WTC11 (cell line): ENCODE measurements around the gene GPN3. TPM values are rescaled to one million over a fixed set of nuclear protein-coding genes. Genes with fewer than 3 reads are reported as not detected.
"Not testable (repeated sequence)": the region's sequence is repeated elsewhere in the genome, so short reads cannot be mapped to it uniquely, and the experiment has no call there.

Experiments used
- ATAC-seq: fragments of 200-7000 bp; cut with Tn5 transposase; 2 replicates; pipeline ENCODE4 v1.10.0; 2021; ENCODE audit warnings: mild to moderate bottlenecking, moderate library complexity
- CTCF ChIA-PET: fragments of 300-600 bp; sonication (Branson Sonifier 250); formaldehyde crosslinking; loops from one replicate; lab custom pipeline; 2021; ENCODE audit warnings: antibody characterized with exemption; lab: Charles Lee
- POLR2A ChIA-PET: fragments of 350-600 bp; sonication (Branson Sonifier 250); formaldehyde crosslinking; loops from one replicate; lab custom pipeline; 2021; ENCODE audit warnings: antibody characterized with exemption; lab: Charles Lee
- DNase-seq: peaks from one replicate; pipeline ENCODE4 v3.0.0; 2021; ENCODE audit warnings: low spot score
- H3K27ac Mint-ChIP-seq: 2 replicates; pipeline ENCODE4 v1.8.0; 2021; ENCODE audit warnings: mixed read lengths
- H3K27me3 Mint-ChIP-seq: 2 replicates; pipeline ENCODE4 v1.8.0; 2021; ENCODE audit warnings: low read depth, mild to moderate bottlenecking, moderate library complexity, mixed read lengths
- H3K36me3 Mint-ChIP-seq: 2 replicates; pipeline ENCODE4 v1.8.0; 2021; ENCODE audit warnings: mixed read lengths
- H3K4me1 Mint-ChIP-seq: 2 replicates; pipeline ENCODE4 v1.8.0; 2022; ENCODE audit warnings: mixed read lengths
- H3K4me3 Mint-ChIP-seq: 2 replicates; pipeline ENCODE4 v1.8.0; 2021; ENCODE audit warnings: mild to moderate bottlenecking, moderate library complexity, mixed read lengths
- H3K9me3 Mint-ChIP-seq: 2 replicates; pipeline ENCODE4 v1.8.0; 2021; ENCODE audit warnings: mixed read lengths
- CBFB ChIP-seq: sonication (generic); formaldehyde crosslinking; IDR thresholded peaks from 2 replicates; pipeline ENCODE4 v1.8.1; 2022; ENCODE audit warnings: mild to moderate bottlenecking, low read depth, missing genetic modification reagents
- CDX4 ChIP-seq: fragments of 250-450 bp; sonication (Bioruptor Pico); IDR thresholded peaks from 2 replicates; pipeline ENCODE4 v1.9.0; 2021; ENCODE audit warnings: moderate library complexity, mild to moderate bottlenecking, inconsistent platforms, borderline replicate concordance
- CREB1 ChIP-seq: sonication (generic); formaldehyde crosslinking; IDR thresholded peaks from 2 replicates; pipeline ENCODE4 v1.8.0; 2023; ENCODE audit warnings: mild to moderate bottlenecking, missing genetic modification reagents
- EMX1 ChIP-seq: fragments of 250-450 bp; sonication (Bioruptor Pico); IDR thresholded peaks from 2 replicates; pipeline ENCODE4 v1.8.0; 2021; ENCODE audit warnings: mild to moderate bottlenecking
- FOXK1 ChIP-seq: sonication (generic); formaldehyde crosslinking; IDR thresholded peaks from 2 replicates; pipeline ENCODE4 v1.8.0; 2022; ENCODE audit warnings: mild to moderate bottlenecking, moderate library complexity, missing genetic modification reagents
- GABPB1 ChIP-seq: sonication (generic); formaldehyde crosslinking; IDR thresholded peaks from 2 replicates; pipeline ENCODE4 v1.8.1; 2023; ENCODE audit warnings: mild to moderate bottlenecking, missing genetic modification reagents
- MLX ChIP-seq: sonication (generic); formaldehyde crosslinking; IDR thresholded peaks from 2 replicates; pipeline ENCODE4 v1.8.1; 2023; ENCODE audit warnings: mild to moderate bottlenecking, missing genetic modification reagents, moderate library complexity
- SMAD4 ChIP-seq: sonication (generic); formaldehyde crosslinking; IDR thresholded peaks from 2 replicates; pipeline ENCODE4 v1.8.0; 2022; ENCODE audit warnings: mild to moderate bottlenecking, missing genetic modification reagents
- ZBTB21 ChIP-seq: sonication (generic); formaldehyde crosslinking; IDR thresholded peaks from 2 replicates; pipeline ENCODE4 v1.8.1; 2023; ENCODE audit warnings: mild to moderate bottlenecking, missing genetic modification reagents, borderline replicate concordance
- ZNF121 ChIP-seq: sonication (generic); formaldehyde crosslinking; IDR thresholded peaks from 2 replicates; pipeline ENCODE4 v1.8.0; 2023; ENCODE audit warnings: missing genetic modification reagents
- ZNF281 ChIP-seq: sonication (generic); formaldehyde crosslinking; IDR thresholded peaks from 2 replicates; pipeline ENCODE4 v1.8.0; 2023; ENCODE audit warnings: mild to moderate bottlenecking, missing genetic modification reagents
- total RNA-seq: library from RNA; stranded (reverse); gene quantifications from 3 replicates; pipeline ENCODE4 v1.2.3, GENCODE V29; 2021
- TF ChIP-seq, protein P1 (sequence below): sonication (generic); formaldehyde crosslinking; IDR thresholded peaks from 2 replicates; pipeline ENCODE4 v1.8.1; 2022; ENCODE audit warnings: mild to moderate bottlenecking, moderate library complexity, missing genetic modification reagents
- TF ChIP-seq, protein P2 (sequence below): sonication (generic); formaldehyde crosslinking; IDR thresholded peaks from 2 replicates; pipeline ENCODE4 v1.8.0; 2023; ENCODE audit warnings: missing genetic modification reagents, mild to moderate bottlenecking, borderline replicate concordance
- TF ChIP-seq, protein P3 (sequence below): sonication (generic); formaldehyde crosslinking; IDR thresholded peaks from 2 replicates; pipeline ENCODE4 v1.8.0; 2022; ENCODE audit warnings: mild to moderate bottlenecking, missing genetic modification reagents

The GPN3 gene
- total RNA-seq, 1 experiment from 2014 or later = 46.4 TPM

DNA sequence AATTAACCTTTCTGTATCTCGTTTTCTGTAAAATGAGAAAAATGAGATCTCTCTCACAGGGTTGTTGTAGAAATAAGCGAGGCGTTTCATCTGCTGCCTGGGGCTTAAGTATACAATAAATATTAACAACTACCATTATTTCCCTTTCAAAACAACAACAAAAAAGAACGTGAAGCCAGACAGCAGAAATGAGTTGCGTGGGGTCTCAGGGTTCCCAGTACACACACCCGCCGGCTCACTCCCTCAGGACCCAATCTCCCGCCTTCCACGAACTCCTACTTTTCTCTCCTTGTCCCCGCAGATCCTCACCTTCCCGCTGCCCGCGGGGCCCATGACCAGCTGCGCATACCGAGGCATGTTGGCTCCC lies 227 bp downstream of the GPN3 start (continued):
- TF ChIP-seq SMAD4 (CRISPR knock-in tag) = no peak

DNA sequence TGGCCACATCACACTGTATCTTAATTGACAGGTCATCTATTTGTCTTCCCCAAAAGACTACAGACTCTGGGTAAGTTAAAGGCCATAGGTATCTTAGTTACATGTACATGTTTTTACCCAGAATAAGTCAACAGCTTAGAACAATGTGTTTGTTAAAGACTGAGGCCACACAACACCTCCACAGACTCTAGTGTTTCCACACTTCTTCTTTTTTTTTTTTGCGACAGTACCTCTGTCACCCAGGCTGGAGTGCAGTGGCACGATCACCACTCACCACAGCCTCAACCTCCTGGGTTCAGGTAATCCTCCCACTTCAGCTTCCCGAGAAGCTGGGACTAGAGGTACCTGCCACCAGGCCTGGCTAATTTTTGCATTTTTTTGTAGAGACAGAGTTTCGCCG lies 1.3 kb downstream of the GPN3 start:
- H3K27me3 Mint-ChIP-seq = no peaks in the 10 kb centered on the region
- ATAC-seq = no peak
- no peaks in the 10 kb centered on the region for H3K9me3 Mint-ChIP-seq
- no peak for DNase-seq
- TF ChIP-seq ZNF121 (CRISPR knock-in tag) (no peak), ZNF281 (CRISPR knock-in tag) (no peak), EMX1 (no peak), ZBTB21 (CRISPR knock-in tag) (no peak), GABPB1 (CRISPR knock-in tag) (no peak), CBFB (CRISPR knock-in tag) (no peak), CREB1 (CRISPR knock-in tag) (no peak)
- TF ChIP-seq, protein P1, sequence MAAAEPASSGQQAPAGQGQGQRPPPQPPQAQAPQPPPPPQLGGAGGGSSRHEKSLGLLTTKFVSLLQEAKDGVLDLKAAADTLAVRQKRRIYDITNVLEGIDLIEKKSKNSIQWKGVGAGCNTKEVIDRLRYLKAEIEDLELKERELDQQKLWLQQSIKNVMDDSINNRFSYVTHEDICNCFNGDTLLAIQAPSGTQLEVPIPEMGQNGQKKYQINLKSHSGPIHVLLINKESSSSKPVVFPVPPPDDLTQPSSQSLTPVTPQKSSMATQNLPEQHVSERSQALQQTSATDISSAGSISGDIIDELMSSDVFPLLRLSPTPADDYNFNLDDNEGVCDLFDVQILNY (CRISPR knock-in tag) = no peak
- TF ChIP-seq, protein P2, sequence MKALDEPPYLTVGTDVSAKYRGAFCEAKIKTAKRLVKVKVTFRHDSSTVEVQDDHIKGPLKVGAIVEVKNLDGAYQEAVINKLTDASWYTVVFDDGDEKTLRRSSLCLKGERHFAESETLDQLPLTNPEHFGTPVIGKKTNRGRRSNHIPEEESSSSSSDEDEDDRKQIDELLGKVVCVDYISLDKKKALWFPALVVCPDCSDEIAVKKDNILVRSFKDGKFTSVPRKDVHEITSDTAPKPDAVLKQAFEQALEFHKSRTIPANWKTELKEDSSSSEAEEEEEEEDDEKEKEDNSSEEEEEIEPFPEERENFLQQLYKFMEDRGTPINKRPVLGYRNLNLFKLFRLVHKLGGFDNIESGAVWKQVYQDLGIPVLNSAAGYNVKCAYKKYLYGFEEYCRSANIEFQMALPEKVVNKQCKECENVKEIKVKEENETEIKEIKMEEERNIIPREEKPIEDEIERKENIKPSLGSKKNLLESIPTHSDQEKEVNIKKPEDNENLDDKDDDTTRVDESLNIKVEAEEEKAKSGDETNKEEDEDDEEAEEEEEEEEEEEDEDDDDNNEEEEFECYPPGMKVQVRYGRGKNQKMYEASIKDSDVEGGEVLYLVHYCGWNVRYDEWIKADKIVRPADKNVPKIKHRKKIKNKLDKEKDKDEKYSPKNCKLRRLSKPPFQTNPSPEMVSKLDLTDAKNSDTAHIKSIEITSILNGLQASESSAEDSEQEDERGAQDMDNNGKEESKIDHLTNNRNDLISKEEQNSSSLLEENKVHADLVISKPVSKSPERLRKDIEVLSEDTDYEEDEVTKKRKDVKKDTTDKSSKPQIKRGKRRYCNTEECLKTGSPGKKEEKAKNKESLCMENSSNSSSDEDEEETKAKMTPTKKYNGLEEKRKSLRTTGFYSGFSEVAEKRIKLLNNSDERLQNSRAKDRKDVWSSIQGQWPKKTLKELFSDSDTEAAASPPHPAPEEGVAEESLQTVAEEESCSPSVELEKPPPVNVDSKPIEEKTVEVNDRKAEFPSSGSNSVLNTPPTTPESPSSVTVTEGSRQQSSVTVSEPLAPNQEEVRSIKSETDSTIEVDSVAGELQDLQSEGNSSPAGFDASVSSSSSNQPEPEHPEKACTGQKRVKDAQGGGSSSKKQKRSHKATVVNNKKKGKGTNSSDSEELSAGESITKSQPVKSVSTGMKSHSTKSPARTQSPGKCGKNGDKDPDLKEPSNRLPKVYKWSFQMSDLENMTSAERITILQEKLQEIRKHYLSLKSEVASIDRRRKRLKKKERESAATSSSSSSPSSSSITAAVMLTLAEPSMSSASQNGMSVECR = no peak
- TF ChIP-seq, protein P3, sequence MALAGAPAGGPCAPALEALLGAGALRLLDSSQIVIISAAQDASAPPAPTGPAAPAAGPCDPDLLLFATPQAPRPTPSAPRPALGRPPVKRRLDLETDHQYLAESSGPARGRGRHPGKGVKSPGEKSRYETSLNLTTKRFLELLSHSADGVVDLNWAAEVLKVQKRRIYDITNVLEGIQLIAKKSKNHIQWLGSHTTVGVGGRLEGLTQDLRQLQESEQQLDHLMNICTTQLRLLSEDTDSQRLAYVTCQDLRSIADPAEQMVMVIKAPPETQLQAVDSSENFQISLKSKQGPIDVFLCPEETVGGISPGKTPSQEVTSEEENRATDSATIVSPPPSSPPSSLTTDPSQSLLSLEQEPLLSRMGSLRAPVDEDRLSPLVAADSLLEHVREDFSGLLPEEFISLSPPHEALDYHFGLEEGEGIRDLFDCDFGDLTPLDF (CRISPR knock-in tag) = no peak
- peaks cover 22% of the 10 kb centered on the region for H3K4me1 Mint-ChIP-seq
- H3K36me3 Mint-ChIP-seq = peaks cover 23% of the 10 kb centered on the region
- H3K27ac Mint-ChIP-seq = peak overlapping the region; percentile 24; the same call in 1 of the 2 replicates
- POLR2A ChIA-PET = no interaction called here
- CTCF ChIA-PET = no interaction called here
- peak overlapping the region; percentile 100 for H3K4me3 Mint-ChIP-seq

DNA sequence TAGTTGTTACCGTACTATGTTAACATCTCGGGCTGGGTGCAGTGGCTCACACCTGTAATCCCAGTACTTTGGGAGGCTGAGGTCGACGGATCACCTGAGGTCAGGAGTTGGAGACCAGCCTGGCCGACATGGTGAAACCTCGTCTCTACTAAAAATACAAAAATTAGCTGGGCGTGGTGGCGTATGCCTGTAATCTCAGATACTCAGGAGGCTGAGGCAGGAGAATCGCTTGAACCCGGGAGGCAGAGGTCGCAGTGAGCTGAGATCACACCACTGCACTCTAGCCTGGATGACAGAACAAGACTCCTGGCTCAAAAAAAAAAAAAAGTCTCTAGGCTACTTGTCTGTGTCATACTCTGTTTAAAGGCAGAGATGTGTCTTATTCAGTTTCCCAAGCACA lies 2.3 kb downstream of the GPN3 start:
- H3K27me3 Mint-ChIP-seq, DNase-seq, ATAC-seq, H3K9me3 Mint-ChIP-seq, POLR2A ChIA-PET, H3K27ac Mint-ChIP-seq, H3K4me3 Mint-ChIP-seq: not testable (repeated sequence)
- CTCF ChIA-PET = interaction anchor here (1.0 kb wide), 1 partner anchor 16 kb away, joined by 4 read pairs; the partner anchor contains the start of gene ARPC3
- Mint-ChIP-seq H3K36me3 (peaks cover 26% of the 10 kb centered on the region), H3K4me1 (peaks cover 22% of the 10 kb centered on the region)

GRCh38 chr12:110465024-110465423 lies 3.0 kb downstream of the GPN3 start:
- Mint-ChIP-seq H3K4me3 (no peak overlapping the region), H3K27me3 (no peaks in the 10 kb centered on the region), H3K27ac (no peak overlapping the region), H3K4me1 (peaks cover 22% of the 10 kb centered on the region), H3K9me3 (no peaks in the 10 kb centered on the region), H3K36me3 (peaks cover 32% of the 10 kb centered on the region)
- POLR2A ChIA-PET = interaction anchor here (0.7 kb wide), 1 partner anchor 117 kb away, joined by 7 read pairs; no protein-coding TSS in a partner anchor
- no peak for ATAC-seq
- no peak for DNase-seq
- CTCF ChIA-PET = interaction anchor here (0.7 kb wide), 1 partner anchor 37 kb away, joined by 5 read pairs; the partner anchor contains the start of gene VPS29
- no peak for TF ChIP-seq MLX
- no peak for TF ChIP-seq CDX4 (CRISPR knock-in tag)
- TF ChIP-seq FOXK1 (CRISPR knock-in tag) = no peak

DNA sequence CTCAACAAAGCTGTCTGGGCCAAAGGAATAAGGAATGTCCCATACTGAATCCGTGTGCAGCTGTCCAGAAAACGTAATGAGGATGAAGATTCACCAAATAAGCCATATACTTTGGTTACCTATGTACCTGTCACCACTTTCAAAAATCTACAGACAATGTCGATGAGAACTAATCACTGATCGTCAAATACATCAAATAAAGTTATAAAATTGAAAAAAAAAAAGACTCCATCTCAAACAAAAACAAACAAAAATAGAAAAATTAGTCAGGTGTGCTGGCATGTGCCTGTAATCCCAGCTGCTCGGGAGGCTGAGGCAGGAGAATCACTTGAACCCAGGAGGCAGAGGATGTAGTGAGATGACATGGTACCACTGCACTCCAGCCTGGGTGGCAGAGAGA lies 6.9 kb downstream of the GPN3 start:
- CTCF ChIA-PET, H3K4me1 Mint-ChIP-seq, DNase-seq, H3K27me3 Mint-ChIP-seq, H3K9me3 Mint-ChIP-seq, ATAC-seq, H3K27ac Mint-ChIP-seq, H3K4me3 Mint-ChIP-seq: not testable (repeated sequence)
- POLR2A ChIA-PET = interaction anchor here (0.7 kb wide), 1 partner anchor 335 kb away, joined by 3 read pairs; no protein-coding TSS in a partner anchor
- peaks cover 43% of the 10 kb centered on the region for H3K36me3 Mint-ChIP-seq
